Spinal cord (tissue), 10 donors: ENCODE data around the gene PRDX5. TPM values are rescaled to one million over a fixed set of nuclear protein-coding genes. Genes with fewer than 3 reads are reported as not detected.

Source experiments
- DNase-seq, 6 donors: peaks; one replicate each; pipeline versions ENCODE4 v3.0.0 to v3.0.0-alpha.2; 2013 to 2015; ENCODE audit warnings: low spot score in 6 of 6, low read depth in 4 of 6
- H3K27ac ChIP-seq: one replicate; pipeline ENCODE4 v1.5.1; 2013; ENCODE audit warnings: low read depth, low read length, control low read depth
- H3K27me3 ChIP-seq: one replicate; pipeline ENCODE4 v1.6.1; 2013; ENCODE audit warnings: low read length; ENCODE audit not compliant: control insufficient read depth, insufficient read depth
- H3K36me3 ChIP-seq: one replicate; pipeline ENCODE4 v1.6.1; 2013; ENCODE audit warnings: low read length; ENCODE audit not compliant: control insufficient read depth, insufficient read depth
- H3K4me1 ChIP-seq: one replicate; pipeline ENCODE4 v1.6.1; 2013; ENCODE audit warnings: low read length; ENCODE audit not compliant: control insufficient read depth, insufficient read depth
- H3K4me3 ChIP-seq: one replicate; pipeline ENCODE4 v1.5.1; 2013; ENCODE audit warnings: low read depth, low read length, control low read depth
- H3K9me3 ChIP-seq: one replicate; pipeline ENCODE4 v1.6.1; 2013; ENCODE audit warnings: low read length; ENCODE audit not compliant: control insufficient read depth, insufficient read depth
- WGBS: methylation state at CpG from one replicate; pipeline ENCODE4 v1.1.5; 2013; ENCODE audit warnings: missing lambda C conversion rate; ENCODE audit not compliant: insufficient coverage; 5-methylcytosine and 5-hydroxymethylcytosine counted together
- polyA plus RNA-seq, 2 donors: library from polyadenylated mRNA; unstranded; fragments of 120-200 nt; gene quantifications; one replicate each; pipeline ENCODE4 v1.2.1, GENCODE V29; 2013; ENCODE audit not compliant: insufficient read length in 2 of 2
- total RNA-seq, 2 donors: library from RNA; depleted of rRNA in 1 of 2; stranded (reverse); fragments of 120-200 nt in 1 of 2; fragments of >200 nt in 1 of 2; gene quantifications; one replicate each; pipeline versions ENCODE4 v1.2.3 to v1.2.4, GENCODE V29; 2013 to 2014
- donor health status: healthy.

The PRDX5 gene
- total and polyA plus RNA-seq, 4 donors, result 115 to 369 (median 334) TPM

DNA sequence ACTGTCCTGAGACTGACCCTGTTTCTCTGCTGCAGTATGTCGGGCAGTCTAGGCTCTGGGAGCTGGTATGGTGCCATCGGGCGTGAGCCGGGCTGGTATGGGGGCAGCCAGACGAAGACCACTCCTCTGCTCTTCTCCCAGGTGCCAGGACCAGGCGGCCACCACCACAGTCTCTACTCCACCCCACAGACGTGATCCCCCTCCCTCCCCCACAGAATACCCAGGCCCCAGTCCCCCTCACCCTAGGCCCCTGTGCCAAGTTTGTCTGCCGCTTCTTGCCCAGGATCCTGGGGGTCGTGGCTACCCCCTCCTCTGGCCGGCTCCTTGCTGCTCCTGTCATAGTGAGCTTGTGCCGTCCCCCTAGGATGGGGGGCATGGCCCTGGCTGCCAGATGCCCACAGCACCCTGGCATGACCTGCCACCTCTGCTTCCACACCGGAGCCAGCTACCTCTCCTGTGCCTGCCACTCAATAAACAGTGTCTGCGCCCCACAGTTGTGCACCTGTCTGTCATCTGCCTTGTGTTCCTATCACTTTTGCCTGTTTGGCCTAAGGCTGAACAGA, 28.8 kb upstream of the PRDX5 start:
- no peak overlapping the region for H3K27ac ChIP-seq
- H3K27me3 ChIP-seq, result peaks cover 29% of the 10 kb centered on the region
- H3K4me1 ChIP-seq, result peaks cover 53% of the 10 kb centered on the region
- H3K9me3 ChIP-seq, result no peaks in the 10 kb centered on the region
- WGBS, result 91% methylated on average over 13 of the region's 13 CpGs
- no peak for DNase-seq
- no peak overlapping the region for H3K4me3 ChIP-seq
- H3K36me3 ChIP-seq, result peaks cover 33% of the 10 kb centered on the region

DNA sequence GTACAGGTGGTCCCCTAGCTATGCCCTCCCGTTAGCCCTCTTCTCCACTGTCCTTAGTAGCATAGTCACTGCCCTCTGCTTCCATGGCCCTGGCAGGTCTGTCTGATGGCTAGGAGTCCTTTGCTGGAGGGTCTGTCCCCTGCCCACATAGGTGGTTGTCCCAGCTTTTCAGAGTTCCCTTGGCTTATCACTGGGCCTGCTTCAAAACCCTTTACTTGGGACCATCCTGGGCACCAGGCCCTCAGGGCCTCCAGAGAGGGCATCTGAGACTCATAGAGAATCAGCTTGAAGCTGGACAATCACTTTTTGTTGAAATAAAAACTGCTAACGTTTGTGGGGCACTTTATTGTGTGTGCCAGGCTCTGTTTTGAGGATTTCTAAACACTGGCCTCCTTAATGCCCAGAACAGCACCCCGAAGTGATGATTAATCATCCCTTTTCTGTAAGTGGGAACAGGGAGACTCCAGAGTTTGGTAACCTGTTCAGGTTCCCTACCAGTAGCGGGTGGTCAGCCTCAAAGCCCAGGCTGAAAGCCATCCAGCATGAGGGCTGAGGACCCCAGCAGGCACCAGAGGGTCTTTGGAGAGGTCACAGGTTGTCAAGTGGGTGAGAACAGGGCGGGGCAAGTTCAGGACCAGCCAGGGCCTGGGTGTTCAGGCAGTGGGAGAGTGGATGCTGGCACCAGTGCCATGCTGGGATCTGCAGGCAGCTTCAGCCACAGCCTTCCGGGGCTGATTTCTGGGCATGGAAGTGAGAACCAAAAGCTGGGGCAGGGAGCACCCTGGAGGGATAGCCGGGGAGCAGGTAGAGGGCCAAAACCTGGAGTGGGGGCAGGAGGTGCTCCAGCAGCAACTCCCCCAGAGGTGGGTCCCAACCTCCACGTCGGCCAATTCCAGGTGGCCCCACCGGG, 27.3 kb upstream of the PRDX5 start:
- DNase-seq, result no peak
- peaks cover 33% of the 10 kb centered on the region for H3K36me3 ChIP-seq
- H3K27ac ChIP-seq, result no peak overlapping the region
- peaks cover 38% of the 10 kb centered on the region for H3K27me3 ChIP-seq
- 34% methylated on average over 9 of the region's 10 CpGs for WGBS
- H3K4me3 ChIP-seq, result peak overlapping the region; percentile 18
- H3K4me1 ChIP-seq, result peaks cover 59% of the 10 kb centered on the region
- H3K9me3 ChIP-seq, result no peaks in the 10 kb centered on the region

DNA sequence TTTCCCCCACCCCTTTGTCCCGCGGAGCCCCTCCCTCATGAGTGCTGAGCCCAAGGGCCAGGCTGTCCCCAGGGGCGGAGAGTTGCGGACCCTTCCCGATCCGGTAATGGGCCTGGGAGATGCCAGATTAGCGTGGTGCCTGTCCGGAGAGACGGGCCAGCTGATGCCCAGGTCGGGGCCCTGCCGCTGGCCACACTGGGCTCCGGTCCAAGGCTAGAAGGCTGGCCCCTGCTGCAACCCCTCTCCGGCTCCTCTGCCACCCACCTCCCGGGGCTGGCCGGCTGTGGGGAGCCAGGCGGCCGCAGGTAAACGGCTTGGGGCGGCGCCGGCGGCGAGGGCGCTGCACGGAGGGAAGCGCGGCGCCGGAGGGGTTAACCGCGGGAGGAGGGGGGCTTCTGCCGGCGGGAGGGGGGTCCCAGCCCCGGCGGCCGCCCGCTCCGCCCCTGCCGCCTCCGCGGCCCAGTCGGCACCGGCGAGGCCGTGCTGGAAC, 26.6 kb upstream of the PRDX5 start, which contains the start of gene KCNK4:
Gene KCNK4 (plus strand): TSS at position 41 of the 490 bp plus-strand sequence. CDS start 1,717 bp downstream, outside the sequence.
- Histone ChIP-seq H3K4me1 (peaks cover 53% of the 10 kb centered on the region), H3K9me3 (no peaks in the 10 kb centered on the region), H3K36me3 (peaks cover 33% of the 10 kb centered on the region), H3K27ac (no peak within 1 kb of the TSS), H3K4me3 (peak within 1 kb of the TSS; percentile 18), H3K27me3 (peaks cover 45% of the 10 kb centered on the region)
- WGBS, result under 1% methylated on average over 43 of the region's 45 CpGs
- peak in 1 of 6 donors; percentile 23 for DNase-seq

DNA sequence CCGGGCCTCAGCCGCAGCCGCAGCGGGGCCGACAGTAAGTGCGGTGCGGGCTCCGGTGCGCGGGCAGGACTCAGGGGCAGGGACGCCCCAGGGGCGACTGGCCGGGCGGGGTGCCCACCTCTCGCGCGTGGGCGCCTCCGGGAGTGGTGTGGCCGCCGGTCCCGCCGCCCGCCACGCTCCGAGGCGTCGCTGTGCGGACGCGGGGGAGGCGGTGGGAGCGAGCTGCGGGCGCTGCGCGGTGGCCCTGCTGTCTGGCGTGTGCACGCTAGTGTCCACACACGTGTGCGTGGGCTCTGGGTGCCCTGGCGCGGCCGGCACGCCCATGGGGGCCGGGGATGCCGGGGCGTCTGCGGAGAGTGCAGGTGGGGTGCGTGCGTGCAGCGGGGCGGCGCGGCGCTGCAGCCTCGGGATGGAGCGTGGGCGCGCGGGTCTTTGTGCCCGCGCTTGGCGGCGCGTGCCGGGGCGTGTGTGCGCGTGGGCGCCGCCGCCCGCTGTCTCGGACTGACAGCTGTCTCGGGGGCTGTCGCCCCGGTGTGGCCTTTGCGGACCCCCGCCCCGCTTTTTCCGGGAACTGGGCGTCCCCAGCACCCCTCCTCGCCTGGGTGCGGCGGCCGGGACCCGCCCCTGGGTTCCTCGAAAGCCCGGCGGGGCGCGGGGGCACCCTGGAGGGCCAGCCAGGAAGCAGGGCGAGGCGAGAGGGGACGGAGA, 26.0 kb upstream of the PRDX5 start:
- peak in 2 of 6 donors; percentile 77 to 82 for DNase-seq
- WGBS, result under 1% methylated on average over 96 of the region's 96 CpGs
- H3K9me3 ChIP-seq, result no peaks in the 10 kb centered on the region
- no peak overlapping the region for H3K27ac ChIP-seq
- H3K27me3 ChIP-seq, result peaks cover 51% of the 10 kb centered on the region
- peaks cover 29% of the 10 kb centered on the region for H3K36me3 ChIP-seq
- H3K4me1 ChIP-seq, result peaks cover 50% of the 10 kb centered on the region
- peak overlapping the region; percentile 20 for H3K4me3 ChIP-seq

DNA sequence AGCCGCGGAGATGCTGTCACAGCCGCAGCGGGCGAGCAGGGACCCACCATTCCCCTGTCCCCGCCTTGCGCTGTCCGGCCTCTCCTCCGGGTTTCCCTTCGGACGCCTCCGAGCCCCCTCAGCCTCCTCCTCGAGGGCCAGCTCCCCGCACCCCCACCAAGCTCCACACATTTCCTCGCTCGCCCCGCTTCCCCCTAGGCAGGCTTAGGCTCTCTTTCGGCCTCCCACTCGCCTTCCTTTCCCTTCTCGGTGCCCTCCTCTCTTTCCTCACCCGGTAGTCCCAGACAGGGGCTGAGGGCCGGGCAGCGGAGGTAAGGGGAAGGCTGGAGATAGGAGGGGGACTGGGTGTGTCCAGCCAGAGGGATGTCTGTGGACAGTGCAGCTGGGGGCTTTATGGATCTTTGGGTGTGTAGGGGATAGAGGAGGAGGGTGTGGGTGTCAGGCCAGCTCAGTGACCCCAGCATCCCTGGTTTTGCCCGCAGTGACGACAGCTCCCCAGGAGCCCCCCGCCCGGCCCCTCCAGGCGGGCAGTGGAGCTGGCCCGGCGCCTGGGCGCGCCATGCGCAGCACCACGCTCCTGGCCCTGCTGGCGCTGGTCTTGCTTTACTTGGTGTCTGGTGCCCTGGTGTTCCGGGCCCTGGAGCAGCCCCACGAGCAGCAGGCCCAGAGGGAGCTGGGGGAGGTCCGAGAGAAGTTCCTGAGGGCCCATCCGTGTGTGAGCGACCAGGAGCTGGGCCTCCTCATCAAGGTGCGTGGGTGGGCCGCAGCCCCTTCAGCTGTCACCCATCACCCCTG, 25.3 kb upstream of the PRDX5 start:
- 23% methylated on average over 30 of the region's 42 CpGs for WGBS
- Histone ChIP-seq H3K9me3 (no peaks in the 10 kb centered on the region), H3K27ac (no peak overlapping the region), H3K4me3 (peak overlapping the region; percentile 20), H3K4me1 (peaks cover 48% of the 10 kb centered on the region), H3K36me3 (peaks cover 25% of the 10 kb centered on the region), H3K27me3 (peaks cover 59% of the 10 kb centered on the region)
- DNase-seq, result peak in 1 of 6 donors; percentile 25

DNA sequence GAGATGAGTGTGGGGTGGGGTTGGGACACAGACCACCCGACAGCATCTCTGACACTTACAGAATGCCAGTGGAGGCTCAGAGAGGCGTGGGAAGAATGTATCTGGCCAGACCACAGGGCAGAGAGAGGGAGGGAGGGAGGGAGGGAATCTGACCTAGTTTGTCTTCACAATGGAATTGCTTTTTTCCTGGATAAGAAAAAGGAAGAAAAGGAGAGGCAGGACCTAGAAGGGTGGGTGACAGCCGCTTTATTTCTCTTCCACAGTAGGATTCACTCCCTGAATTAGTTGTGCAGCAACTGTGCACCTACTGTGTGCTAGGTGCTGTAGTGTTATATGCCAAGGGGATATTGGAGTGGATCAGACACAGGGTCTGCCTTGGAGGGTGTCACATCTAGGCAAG, 23.1 kb upstream of the PRDX5 start:
- Histone ChIP-seq H3K36me3 (peaks cover 10% of the 10 kb centered on the region), H3K4me3 (no peak overlapping the region), H3K27ac (no peak overlapping the region), H3K27me3 (peaks cover 80% of the 10 kb centered on the region), H3K4me1 (peaks cover 57% of the 10 kb centered on the region), H3K9me3 (no peaks in the 10 kb centered on the region)
- peak in 1 of 6 donors; percentile 32 for DNase-seq
- 54% methylated on average over 2 of the region's 3 CpGs for WGBS

DNA sequence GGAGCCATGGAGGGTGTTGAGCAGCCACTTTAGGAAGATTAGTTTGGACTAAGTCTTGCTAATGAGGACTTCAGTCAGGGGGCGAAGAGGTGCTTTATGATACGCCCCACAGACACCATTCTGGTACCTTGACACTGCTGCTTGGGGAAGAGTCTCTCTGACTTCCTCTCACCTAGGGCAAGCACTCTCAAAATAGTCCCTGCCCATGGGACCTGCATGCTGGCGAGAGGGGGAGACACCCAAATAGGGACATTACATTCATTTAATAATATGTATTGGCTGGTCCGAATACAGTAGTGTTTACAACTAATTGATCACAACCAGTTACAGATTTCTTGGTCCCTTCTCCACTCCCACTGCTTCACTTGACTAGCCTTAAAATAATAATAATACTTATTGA, 22.2 kb upstream of the PRDX5 start:
- no peak for DNase-seq
- H3K4me1 ChIP-seq, result peaks cover 65% of the 10 kb centered on the region
- H3K27ac ChIP-seq, result no peak overlapping the region
- peaks cover 83% of the 10 kb centered on the region for H3K27me3 ChIP-seq
- H3K4me3 ChIP-seq, result no peak overlapping the region
- H3K36me3 ChIP-seq, result peaks cover 10% of the 10 kb centered on the region
- H3K9me3 ChIP-seq, result no peaks in the 10 kb centered on the region
- WGBS, result no CpG with 5 or more reads among the region's 4 CpGs

DNA sequence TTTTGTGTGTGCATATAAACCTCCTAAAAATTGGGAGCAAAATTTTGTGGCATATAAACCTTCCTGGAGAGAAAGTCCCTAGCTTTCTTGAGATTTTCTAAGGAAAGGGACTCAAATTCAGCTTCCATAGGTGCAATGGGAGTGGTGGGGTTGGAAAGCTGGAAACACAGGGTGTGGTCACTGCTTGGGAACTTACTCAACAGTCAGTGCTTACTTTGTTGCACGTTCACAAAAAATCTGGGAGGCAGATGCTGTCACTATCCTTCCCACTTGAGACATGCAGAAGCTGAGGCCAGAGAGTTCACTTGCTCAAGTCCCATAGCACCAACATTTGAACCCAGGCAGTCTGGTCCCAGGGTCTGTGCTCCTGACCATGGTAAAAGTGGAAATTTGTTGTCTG, 21.7 kb upstream of the PRDX5 start:
- H3K27ac ChIP-seq, result no peak overlapping the region
- WGBS, result 33% methylated on average over 1 of the region's 1 CpG
- H3K4me1 ChIP-seq, result peaks cover 65% of the 10 kb centered on the region
- no peaks in the 10 kb centered on the region for H3K9me3 ChIP-seq
- DNase-seq, result no peak
- peaks cover 82% of the 10 kb centered on the region for H3K27me3 ChIP-seq
- H3K4me3 ChIP-seq, result no peak overlapping the region
- peaks cover 8% of the 10 kb centered on the region for H3K36me3 ChIP-seq
